K562 (cell line): ENCODE data around the gene SYMPK. TPM values are rescaled to one million over a fixed set of nuclear protein-coding genes. Genes with fewer than 3 reads are reported as not detected.
A peak's percentile ranks its signal among the peaks of the same experiment; 100 is the strongest.

Experiments
- ATAC-seq: fragments of 200-7000 bp; cut with Tn5 transposase; 3 replicates; pipeline ENCODE4 v1.9.1; 2020; ENCODE audit warnings: moderate library complexity
- BruUV-seq: library from RNA; stranded (reverse); fragments of 400-500 nt; replicated peaks from 2 replicates; lab custom pipeline; 2021; lab: Mats Ljungman, UMichigan
- CTCF ChIA-PET: fragments of 300-600 bp; formaldehyde crosslinking; extraction: SDS; loops from one replicate; lab custom pipeline; 2021; ENCODE audit warnings: low intra/inter-chr PET ratio; lab: Yijun Ruan, JAX
- POLR2A ChIA-PET: fragments of 300-600, 350-650 bp; sonication (Branson Sonifier 250); formaldehyde crosslinking; extraction: SDS; loops from one replicate; lab custom pipeline; 2021; ENCODE audit warnings: antibody characterized with exemption, inconsistent platforms; lab: Yijun Ruan, JAX
- DNase-seq, 4 experiments: peaks; one replicate each; pipeline versions ENCODE4 v3.0.0 to v3.0.0-alpha.2; 2011 to 2018; ENCODE audit warnings: low spot score in 3 of 4, mixed read lengths in 3 of 4; ENCODE audit errors: extremely low read depth in 1 of 4
- FAIRE-seq: peaks from 2 replicates; lab custom pipeline; 2011; peaks lifted over from hg19 to GRCh38; lab: Jason Lieb, UNC
- H2AFZ ChIP-seq: 2 replicates; pipeline ENCODE4 v1.6.0; 2011; ENCODE audit warnings: low read depth, low read length, control low read depth, inconsistent platforms
- H3K27ac ChIP-seq: fragments of 200-600 bp; 3 replicates; pipeline ENCODE4 v1.8.0; 2011; ENCODE audit warnings: low read depth, mild to moderate bottlenecking, control low read depth, inconsistent platforms, low read length, moderate library complexity, mixed read lengths; ENCODE audit errors: extremely low read depth
- H3K27me3 ChIP-seq, 2 experiments: fragments of 300-600 bp in 1 of 2; 2 replicates in 1 of 2; 3 replicates in 1 of 2; pipeline versions ENCODE4 v1.6.0 to v1.8.0; 2011; ENCODE audit warnings: inconsistent platforms in 2 of 2, low read length in 2 of 2, mild to moderate bottlenecking in 1 of 2, mixed read lengths in 1 of 2, moderate library complexity in 1 of 2; ENCODE audit not compliant: control insufficient read depth in 2 of 2, insufficient read depth in 2 of 2
- H3K36me3 ChIP-seq: fragments of 300-600 bp; 3 replicates; pipeline ENCODE4 v1.8.0; 2011; ENCODE audit warnings: mild to moderate bottlenecking, low read length, inconsistent platforms; ENCODE audit not compliant: control insufficient read depth, insufficient read depth
- H3K4me1 ChIP-seq, 2 experiments: fragments of 200-600 bp in 1 of 2; replicated peaks in 1 of 2; 2 replicates in 1 of 2; 3 replicates in 1 of 2; pipeline versions ENCODE4 v1.5.1 to v1.8.0; 2011; ENCODE audit warnings: inconsistent platforms in 2 of 2, low read length in 2 of 2, mild to moderate bottlenecking in 1 of 2, mixed read lengths in 1 of 2, moderate library complexity in 1 of 2; ENCODE audit not compliant: control insufficient read depth in 2 of 2, insufficient read depth in 2 of 2
- H3K4me2 ChIP-seq: 2 replicates; pipeline ENCODE4 v1.6.1; 2011; ENCODE audit warnings: low read length, control low read depth, inconsistent platforms, mixed read lengths; ENCODE audit not compliant: insufficient read depth
- H3K4me3 ChIP-seq: fragments of 200-600 bp; sonication (generic), shearing (Covaris generic); 2 replicates; pipeline ENCODE4 v1.5.1; 2016; ENCODE audit warnings: control low read depth, inconsistent platforms
- H3K79me2 ChIP-seq: fragments of 200-600 bp; 3 replicates; pipeline ENCODE4 v1.8.0; 2011; ENCODE audit warnings: low read length, inconsistent platforms; ENCODE audit not compliant: control insufficient read depth, insufficient read depth
- H3K9ac ChIP-seq, 2 experiments: 2 replicates each; pipeline versions ENCODE4 v1.6.0 to v1.6.1; 2011; ENCODE audit warnings: low read depth in 2 of 2, low read length in 2 of 2, control low read depth in 1 of 2, inconsistent platforms in 1 of 2, mild to moderate bottlenecking in 1 of 2, mixed read lengths in 1 of 2; ENCODE audit not compliant: insufficient read depth in 1 of 2
- H3K9me1 ChIP-seq: one replicate; pipeline ENCODE4 v1.6.0; 2011; ENCODE audit warnings: inconsistent platforms, mild to moderate bottlenecking, low read length, moderate library complexity; ENCODE audit not compliant: control insufficient read depth, insufficient read depth
- H3K9me3 ChIP-seq: replicated peaks from 2 replicates; pipeline ENCODE4 v1.5.1; 2011; ENCODE audit warnings: low read depth, low read length, inconsistent platforms; ENCODE audit not compliant: control insufficient read depth, insufficient read depth
- H4K20me1 ChIP-seq: replicated peaks from 2 replicates; pipeline ENCODE4 v1.6.1; 2011; ENCODE audit warnings: low read length, inconsistent platforms, mixed read lengths; ENCODE audit not compliant: control insufficient read depth, insufficient read depth
- ADNP ChIP-seq: fragments of 200-800 bp; sonication (Bioruptor generic); IDR thresholded peaks from 2 replicates; pipeline ENCODE4 v1.6.1; 2016; ENCODE audit warnings: missing genetic modification characterization, missing compliant biosample characterization
- BCOR ChIP-seq: fragments of 450-650 bp; IDR thresholded peaks from 2 replicates; pipeline ENCODE4 v1.6.1; 2016
- CBX1 ChIP-seq: sonication (generic); IDR thresholded peaks from 2 replicates; pipeline ENCODE4 v1.6.1; 2016; ENCODE audit warnings: antibody characterized with exemption, low read depth, mild to moderate bottlenecking
- CBX3 ChIP-seq, 2 experiments: IDR thresholded peaks; 1 replicate in 1 of 2; 2 replicates in 1 of 2; pipeline ENCODE4 v1.6.1; 2012; ENCODE audit warnings: inconsistent platforms in 2 of 2, low read length in 2 of 2, borderline replicate concordance in 1 of 2, control low read depth in 1 of 2
- CHD4 ChIP-seq: fragments of 200-600 bp; sonication (generic); IDR thresholded peaks from 3 replicates; pipeline ENCODE4 v1.6.1; 2012; ENCODE audit warnings: low read depth, mild to moderate bottlenecking, mixed read lengths, low read length, inconsistent platforms; ENCODE audit not compliant: insufficient read depth, insufficient replicate concordance, poor library complexity, severe bottlenecking
- HDAC2 ChIP-seq: fragments of 450-650 bp; IDR thresholded peaks from 2 replicates; pipeline ENCODE4 v1.6.1; 2016; ENCODE audit warnings: mild to moderate bottlenecking
- HLTF ChIP-seq: fragments of 450-650 bp; IDR thresholded peaks from 2 replicates; pipeline ENCODE4 v1.6.1; 2016
- KDM1A ChIP-seq, 2 experiments: fragments of 450-650 bp; IDR thresholded peaks; 2 replicates each; pipeline ENCODE4 v1.6.1; 2016; ENCODE audit warnings: mild to moderate bottlenecking in 2 of 2
- PHF20 ChIP-seq: fragments of 450-650 bp; IDR thresholded peaks from 2 replicates; pipeline ENCODE4 v1.6.1; 2018; ENCODE audit not compliant: partially characterized antibody
- PREB ChIP-seq: sonication (generic); formaldehyde crosslinking; IDR thresholded peaks from 2 replicates; pipeline ENCODE4 v1.8.1; 2023; ENCODE audit warnings: mild to moderate bottlenecking, missing genetic modification reagents
- PTBP1 ChIP-seq: fragments of 200-400 bp; formaldehyde crosslinking; IDR thresholded peaks from 2 replicates; pipeline ENCODE4 v1.6.1; 2017; ENCODE audit warnings: low read depth, low read length
- RBM25 ChIP-seq: fragments of 200-400 bp; formaldehyde crosslinking; IDR thresholded peaks from 2 replicates; pipeline ENCODE4 v1.6.1; 2018; ENCODE audit warnings: low read length, low read depth, moderate library complexity; ENCODE audit not compliant: severe bottlenecking
- RCOR1 ChIP-seq, 2 experiments: IDR thresholded peaks; 2 replicates each; pipeline ENCODE4 v1.6.1; 2012; ENCODE audit warnings: low read depth in 2 of 2, low read length in 2 of 2, borderline replicate concordance in 1 of 2, improper control_type of control experiment in 1 of 2
- SLC30A9 ChIP-seq: fragments of 250-450 bp; sonication (Bioruptor Pico); IDR thresholded peaks from 2 replicates; pipeline ENCODE4 v1.8.0; 2022; ENCODE audit warnings: mild to moderate bottlenecking, moderate library complexity
- SMARCA5 ChIP-seq: fragments of 450-650 bp; IDR thresholded peaks from 2 replicates; pipeline ENCODE4 v1.6.1; 2016
- ZNF316 ChIP-seq: fragments of 450-650 bp; IDR thresholded peaks from 2 replicates; pipeline ENCODE4 v1.6.1; 2016
- ZNF717 ChIP-seq: fragments of 250-450 bp; sonication (Bioruptor Pico); IDR thresholded peaks from 2 replicates; pipeline ENCODE4 v1.5.0; 2021
- in situ Hi-C: fragments of 300-500 bp; cut with MboI; formaldehyde crosslinking; loops from 4 replicates; pipeline ENCODE4 v1.15.0; 2018; ENCODE audit warnings: inconsistent platforms, mixed read lengths
- intact Hi-C: fragments of 100-400 bp; cut with micrococcal nuclease; formaldehyde crosslinking; loops from 2 replicates; pipeline ENCODE4 v1.14.2; 2022
- polyA plus RNA-seq, 8 experiments: library from polyadenylated mRNA; depleted of rRNA in 4 of 8; stranded (reverse) in 5 of 8; unstranded in 3 of 8; fragments of >200 nt; fragmentation: Nextera tagmentation in 2 of 8; fragmentation: Illumina TruSeq in 1 of 8; extraction: Ambion mirVana in 2 of 8; extraction: Trizol in 1 of 8; gene quantifications; 2 replicates each; pipeline versions ENCODE4 v1.2.1 to v1.2.3, GENCODE V29; 2011 to 2014; ENCODE audit warnings: inconsistent platforms in 1 of 8, missing spikeins in 1 of 8
- total RNA-seq, 7 experiments: library from RNA; depleted of rRNA in 6 of 7; stranded (reverse); fragments of >200 nt in 6 of 7; fragmentation: Illumina TruSeq in 2 of 7; extraction: Trizol in 2 of 7; gene quantifications; 2 replicates each; pipeline versions ENCODE4 v1.2.1 to v1.2.3, GENCODE V29; 2011 to 2021; ENCODE audit warnings: low replicate concordance in 1 of 7
- TF ChIP-seq, protein P1 (sequence below): fragments of 250-450 bp; sonication (Bioruptor Pico); IDR thresholded peaks from 2 replicates; pipeline ENCODE4 v1.5.0; 2021; ENCODE audit warnings: mild to moderate bottlenecking, borderline replicate concordance

The SYMPK gene
- total and polyA plus RNA-seq, 9 of the 15 experiments (the other 6 are each of a cell fraction or from before 2014, with no cell fraction given), result 0.73 to 95.5 (median 58.4) TPM

- Histone ChIP-seq H3K36me3 (no peaks in the 10 kb centered on the region), H3K9me1 (no peaks in the 10 kb centered on the region), H3K27me3 (no peaks in the 10 kb centered on the region), H3K79me2 (no peaks in the 10 kb centered on the region), H2AFZ (no peak overlapping the region), H4K20me1 (no peaks in the 10 kb centered on the region), H3K9ac (no peak overlapping the region), H3K9me3 (no peaks in the 10 kb centered on the region), H3K4me3 (no peak overlapping the region), H3K4me2 (no peak overlapping the region), H3K27ac (no peak overlapping the region), H3K4me1 (peaks cover 13 to 33% of the 10 kb centered on the region in 2 experiments; a peak in 4 of 5 replicates)
- intact Hi-C loops, result no loop called here
- ATAC-seq (no peak), DNase-seq (no peak), FAIRE-seq (no peak)
- ChIA-PET POLR2A (interaction anchor here (2.0 kb wide), 1 partner anchor 13 kb away, joined by 6 read pairs; the partner anchor contains the start of gene DMWD), CTCF (no interaction called here)
- TF ChIP-seq KDM1A (IDR thresholded peaks at IDR 0.05) (peak; percentile 69 to 91), PHF20 (peak; percentile 47), HDAC2 (peak; percentile 76), PTBP1 (peak; percentile 86; the same call in 1 of the 2 replicates), RCOR1 (IDR thresholded peaks at IDR 0.05; ENCODE audit: borderline replicate concordance in 1 of 2, low read depth in 2 of 2, low read length in 2 of 2) (peak in 1 of 2 experiments; percentile 92; a peak in 2 of 4 replicates), ZNF717 (no peak), SMARCA5 (peak; percentile 94), PREB (CRISPR knock-in tag) (no peak), ADNP (tag) (peak; percentile 89), SLC30A9 (no peak), BCOR (peak; percentile 99), RBM25 (peak; percentile 98), CBX3 (IDR thresholded peaks at IDR 0.05; ENCODE audit: borderline replicate concordance in 1 of 2, low read length in 2 of 2) (peak in 1 of 2 experiments; percentile 89; a peak in 2 of 3 replicates), ZNF316 (no peak), HLTF (peak; percentile 79; the same call in 1 of the 2 replicates), CHD4 (peak; percentile 40), CBX1 (peak; percentile 93; the same call in 1 of the 2 replicates)
- TF ChIP-seq, protein P1, sequence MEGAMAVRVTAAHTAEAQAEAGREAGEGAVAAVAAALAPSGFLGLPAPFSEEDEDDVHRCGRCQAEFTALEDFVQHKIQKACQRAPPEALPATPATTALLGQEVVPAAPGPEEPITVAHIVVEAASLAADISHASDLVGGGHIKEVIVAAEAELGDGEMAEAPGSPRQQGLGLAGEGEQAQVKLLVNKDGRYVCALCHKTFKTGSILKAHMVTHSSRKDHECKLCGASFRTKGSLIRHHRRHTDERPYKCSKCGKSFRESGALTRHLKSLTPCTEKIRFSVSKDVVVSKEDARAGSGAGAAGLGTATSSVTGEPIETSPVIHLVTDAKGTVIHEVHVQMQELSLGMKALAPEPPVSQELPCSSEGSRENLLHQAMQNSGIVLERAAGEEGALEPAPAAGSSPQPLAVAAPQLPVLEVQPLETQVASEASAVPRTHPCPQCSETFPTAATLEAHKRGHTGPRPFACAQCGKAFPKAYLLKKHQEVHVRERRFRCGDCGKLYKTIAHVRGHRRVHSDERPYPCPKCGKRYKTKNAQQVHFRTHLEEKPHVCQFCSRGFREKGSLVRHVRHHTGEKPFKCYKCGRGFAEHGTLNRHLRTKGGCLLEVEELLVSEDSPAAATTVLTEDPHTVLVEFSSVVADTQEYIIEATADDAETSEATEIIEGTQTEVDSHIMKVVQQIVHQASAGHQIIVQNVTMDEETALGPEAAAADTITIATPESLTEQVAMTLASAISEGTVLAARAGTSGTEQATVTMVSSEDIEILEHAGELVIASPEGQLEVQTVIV (CRISPR knock-in tag), result no peak
- no TSS peak for BruUV-seq
- in situ Hi-C loops, result loop anchor here (10.0 kb wide), 1 partner anchor 199 kb away; no protein-coding TSS in a partner anchor
Measured at GRCh38 chr19:45805719-45806118, 57.2 kb downstream of the SYMPK start.
